Astrocyte (in vitro differentiated cells and primary cell): ENCODE data around the gene HECTD4. TPM values are rescaled to one million over a fixed set of nuclear protein-coding genes. Genes with fewer than 3 reads are reported as not detected.

ENCODE experiments used
- DNase-seq: peaks from one replicate; pipeline ENCODE4 v3.0.0-alpha.2; 2010; ENCODE audit warnings: low read depth
- FAIRE-seq: peaks from 2 replicates; lab custom pipeline; 2011; peaks lifted over from hg19 to GRCh38; lab: Jason Lieb, UNC
- H2AFZ ChIP-seq: 2 replicates; pipeline ENCODE4 v1.6.0; 2012; ENCODE audit warnings: low read depth, low read length, inconsistent platforms
- H3K27ac ChIP-seq: 2 replicates; pipeline ENCODE4 v1.5.1; 2011; ENCODE audit warnings: low read depth, low read length, inconsistent platforms
- H3K27me3 ChIP-seq: 2 replicates; pipeline ENCODE4 v1.6.0; 2011; ENCODE audit warnings: low read length, inconsistent platforms; ENCODE audit not compliant: insufficient read depth
- H3K36me3 ChIP-seq: 2 replicates; pipeline ENCODE4 v1.5.1; 2011; ENCODE audit warnings: low read length, inconsistent platforms; ENCODE audit not compliant: insufficient read depth
- H3K4me1 ChIP-seq: 2 replicates; pipeline ENCODE4 v1.5.1; 2011; ENCODE audit warnings: low read length, inconsistent platforms; ENCODE audit not compliant: insufficient read depth
- H3K4me2 ChIP-seq: 2 replicates; pipeline ENCODE4 v1.6.0; 2012; ENCODE audit warnings: low read length, inconsistent platforms
- H3K4me3 ChIP-seq: 2 replicates; pipeline ENCODE4 v1.5.1; 2011; ENCODE audit warnings: low read depth, mild to moderate bottlenecking, low read length, inconsistent platforms; ENCODE audit not compliant: insufficient read depth
- H3K79me2 ChIP-seq: 2 replicates; pipeline ENCODE4 v1.6.0; 2012; ENCODE audit warnings: mild to moderate bottlenecking, low read length, inconsistent platforms; ENCODE audit not compliant: insufficient read depth
- H3K9ac ChIP-seq: 2 replicates; pipeline ENCODE4 v1.6.0; 2012; ENCODE audit warnings: mild to moderate bottlenecking, low read length, inconsistent platforms
- H3K9me3 ChIP-seq: 2 replicates; pipeline ENCODE4 v1.5.1; 2012; ENCODE audit warnings: low read depth, mild to moderate bottlenecking, low read length, inconsistent platforms; ENCODE audit not compliant: insufficient read depth
- H4K20me1 ChIP-seq: 2 replicates; pipeline ENCODE4 v1.6.0; 2012; ENCODE audit warnings: low read length, inconsistent platforms; ENCODE audit not compliant: insufficient read depth
- H3K27ac Mint-ChIP-seq: one replicate; pipeline ENCODE4 v1.8.0; 2021; ENCODE audit warnings: mild to moderate bottlenecking, mixed read lengths; ENCODE audit not compliant: unreplicated experiment
- H3K27me3 Mint-ChIP-seq: one replicate; pipeline ENCODE4 v1.8.0; 2021; ENCODE audit warnings: low read depth, mixed read lengths; ENCODE audit not compliant: unreplicated experiment
- H3K36me3 Mint-ChIP-seq: one replicate; pipeline ENCODE4 v1.8.0; 2021; ENCODE audit warnings: low read depth, mixed read lengths; ENCODE audit not compliant: unreplicated experiment
- H3K4me1 Mint-ChIP-seq: one replicate; pipeline ENCODE4 v1.8.0; 2021; ENCODE audit warnings: low read depth, mixed read lengths; ENCODE audit not compliant: unreplicated experiment
- H3K4me3 Mint-ChIP-seq: one replicate; pipeline ENCODE4 v1.8.0; 2021; ENCODE audit warnings: mild to moderate bottlenecking, moderate library complexity, mixed read lengths; ENCODE audit not compliant: unreplicated experiment
- H3K9me3 Mint-ChIP-seq: one replicate; pipeline ENCODE4 v1.8.0; 2021; ENCODE audit warnings: mild to moderate bottlenecking, mixed read lengths; ENCODE audit not compliant: unreplicated experiment
- CTCF ChIP-seq: IDR thresholded peaks from 2 replicates; pipeline ENCODE4 v1.5.1; 2011; ENCODE audit warnings: low read depth, mild to moderate bottlenecking, inconsistent platforms, low read length, moderate library complexity; ENCODE audit not compliant: insufficient read depth
- EZH2 ChIP-seq: IDR thresholded peaks from 2 replicates; pipeline ENCODE4 v1.6.1; 2012; ENCODE audit warnings: mild to moderate bottlenecking, low read length, inconsistent platforms; ENCODE audit not compliant: insufficient read depth
- total RNA-seq: library from RNA; stranded (reverse); gene quantifications from 2 replicates; pipeline ENCODE4 v1.2.1, GENCODE V29; 2021

HECTD4 gene
- total RNA-seq, 1 donor from 2014 or later = 38.9 TPM

GRCh38 chr12:112243255-112244110 is 138.7 kb downstream of the HECTD4 start:
- H3K27ac Mint-ChIP-seq = no peak overlapping the region
- H3K27ac ChIP-seq = no peak overlapping the region
- no peak for FAIRE-seq

GRCh38 chr12:112241176-112241575 is 141.1 kb downstream of the HECTD4 start:
- H3K27me3 Mint-ChIP-seq = no peaks in the 10 kb centered on the region
- H3K36me3 Mint-ChIP-seq = peaks cover 4% of the 10 kb centered on the region
- H3K4me3 ChIP-seq = no peak overlapping the region
- H2AFZ ChIP-seq = no peak overlapping the region
- no peaks in the 10 kb centered on the region for H3K9me3 Mint-ChIP-seq
- no peak overlapping the region for H3K27ac Mint-ChIP-seq
- H3K36me3 ChIP-seq = peaks cover 29% of the 10 kb centered on the region
- FAIRE-seq (no peak), DNase-seq (no peak)
- H3K4me3 Mint-ChIP-seq = no peak overlapping the region
- H3K79me2 ChIP-seq = no peaks in the 10 kb centered on the region
- H3K9me3 ChIP-seq = no peaks in the 10 kb centered on the region
- no peaks in the 10 kb centered on the region for H3K4me1 ChIP-seq
- H3K4me1 Mint-ChIP-seq = no peaks in the 10 kb centered on the region
- H4K20me1 ChIP-seq = no peaks in the 10 kb centered on the region
- no peak for TF ChIP-seq EZH2
- TF ChIP-seq CTCF = no peak
- H3K27me3 ChIP-seq = no peaks in the 10 kb centered on the region
- H3K9ac ChIP-seq = no peak overlapping the region
- H3K27ac ChIP-seq = no peak overlapping the region
- no peak overlapping the region for H3K4me2 ChIP-seq

More at GRCh38 chr12:112243255-112244110, 138.7 kb downstream of the HECTD4 start:
- H3K4me3 Mint-ChIP-seq = no peak overlapping the region
- peaks cover 4% of the 10 kb centered on the region for H3K36me3 Mint-ChIP-seq
- H3K36me3 ChIP-seq = peaks cover 25% of the 10 kb centered on the region
- H3K4me1 ChIP-seq = no peaks in the 10 kb centered on the region
- no peaks in the 10 kb centered on the region for H3K9me3 Mint-ChIP-seq
- no peaks in the 10 kb centered on the region for H3K27me3 ChIP-seq
- H3K9me3 ChIP-seq = no peaks in the 10 kb centered on the region
- DNase-seq = no peak
- H3K4me1 Mint-ChIP-seq = no peaks in the 10 kb centered on the region
- no peak overlapping the region for H3K4me3 ChIP-seq
- no peak overlapping the region for H3K9ac ChIP-seq
- TF ChIP-seq CTCF (no peak), EZH2 (no peak)
- no peak overlapping the region for H3K4me2 ChIP-seq
- no peaks in the 10 kb centered on the region for H3K79me2 ChIP-seq
- H2AFZ ChIP-seq = no peak overlapping the region
- H3K27me3 Mint-ChIP-seq = no peaks in the 10 kb centered on the region
- no peaks in the 10 kb centered on the region for H4K20me1 ChIP-seq

- no peak overlapping the region for H3K27ac Mint-ChIP-seq
- Histone ChIP-seq H3K36me3 (peaks cover 27% of the 10 kb centered on the region), H3K79me2 (no peaks in the 10 kb centered on the region), H3K27ac (no peak overlapping the region), H3K4me1 (no peaks in the 10 kb centered on the region), H3K4me3 (no peak overlapping the region), H4K20me1 (no peaks in the 10 kb centered on the region), H3K9me3 (no peaks in the 10 kb centered on the region), H3K4me2 (no peak overlapping the region), H3K27me3 (no peaks in the 10 kb centered on the region), H2AFZ (no peak overlapping the region), H3K9ac (no peak overlapping the region)
- no peak for FAIRE-seq
- no peaks in the 10 kb centered on the region for H3K27me3 Mint-ChIP-seq
- H3K9me3 Mint-ChIP-seq = no peaks in the 10 kb centered on the region
- no peaks in the 10 kb centered on the region for H3K4me1 Mint-ChIP-seq
- TF ChIP-seq CTCF (no peak), EZH2 (no peak)
- H3K36me3 Mint-ChIP-seq = peaks cover 8% of the 10 kb centered on the region
- DNase-seq = no peak
- no peak overlapping the region for H3K4me3 Mint-ChIP-seq
Observed at GRCh38 chr12:112239881-112240280, 142.3 kb downstream of the HECTD4 start.
